ENCODE data around the gene DUXA.
"Not testable (repeated sequence)": the region's sequence is repeated elsewhere in the genome, so short reads cannot be mapped to it uniquely, and the experiment has no call there.

Gene DUXA

DNA sequence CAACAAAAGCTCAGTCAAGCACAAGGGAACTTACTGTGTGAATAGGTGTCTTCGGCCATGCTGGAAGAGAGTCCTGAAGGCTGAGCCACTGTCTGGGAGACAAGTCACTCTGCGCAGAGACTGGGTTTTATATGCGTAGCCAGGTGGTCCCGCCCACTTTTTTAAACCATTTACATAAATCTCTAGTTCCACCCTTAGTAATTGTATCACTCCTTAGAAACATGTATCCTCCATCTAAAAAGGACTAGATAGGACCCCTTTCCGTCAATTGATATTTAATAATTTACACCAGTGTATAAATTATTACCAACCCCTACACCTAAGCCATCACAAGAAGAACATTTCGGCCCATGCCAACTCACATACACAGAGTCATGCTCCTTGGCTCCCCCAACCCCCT, at the start of gene DUXA:
Gene DUXA (minus strand): TSS at position 101 of the 400 bp plus-strand sequence. CDS start 42 bp downstream, at position 59.
- DNase-seq: no peak

DNA sequence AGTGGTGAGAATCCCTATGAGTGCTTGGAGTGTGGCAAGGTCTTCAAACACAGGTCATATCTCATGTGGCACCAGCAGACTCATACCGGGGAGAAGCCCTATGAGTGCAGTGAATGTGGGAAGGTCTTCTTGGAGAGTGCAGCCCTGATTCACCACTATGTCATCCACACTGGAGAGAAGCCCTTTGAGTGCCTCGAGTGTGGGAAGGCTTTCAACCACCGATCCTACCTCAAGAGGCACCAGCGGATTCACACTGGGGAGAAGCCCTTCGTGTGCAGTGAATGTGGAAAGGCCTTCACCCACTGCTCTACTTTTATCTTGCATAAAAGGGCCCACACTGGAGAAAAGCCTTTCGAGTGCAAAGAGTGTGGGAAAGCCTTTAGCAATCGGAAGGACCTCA, 44.8 kb upstream of the DUXA start:
- no peak for DNase-seq

DNA sequence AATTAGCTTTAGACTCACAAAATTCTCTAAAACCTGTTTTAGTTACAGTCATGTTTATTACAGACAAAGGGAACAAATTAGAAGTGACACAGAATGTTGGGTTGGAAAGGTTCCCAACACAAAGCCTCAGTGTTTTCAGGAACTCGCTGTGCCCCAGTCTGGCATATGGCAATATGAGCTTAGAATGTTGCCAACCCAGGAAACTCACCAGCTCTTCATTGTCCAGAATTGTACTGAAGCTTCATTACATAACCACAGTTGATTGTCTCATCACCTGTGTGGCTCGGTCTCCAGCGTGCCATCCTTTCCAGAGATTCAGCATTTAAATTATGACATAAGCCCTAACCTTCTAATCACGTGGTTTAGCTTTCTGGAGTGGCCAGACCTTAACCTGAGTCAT, 43.1 kb upstream of the DUXA start:
- no peak for DNase-seq

DNA sequence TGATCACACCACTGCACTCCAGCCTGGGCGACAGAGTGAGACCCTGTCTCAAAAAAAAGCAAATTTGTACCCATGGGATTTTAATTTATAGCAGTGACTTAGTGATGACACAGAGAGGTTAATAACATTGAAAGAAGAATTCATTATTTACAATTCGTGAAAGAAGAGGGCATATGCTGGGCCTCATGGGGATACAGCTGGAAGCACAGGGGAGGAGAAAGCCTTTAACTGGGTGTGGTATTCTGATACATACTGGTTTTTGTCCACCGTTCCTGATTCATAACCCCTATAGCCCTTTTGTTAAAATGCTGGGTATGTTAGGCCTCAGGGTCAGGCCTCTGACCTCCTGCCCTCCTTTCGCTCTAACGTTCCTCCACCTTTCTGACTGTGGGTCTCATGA, 34.9 kb upstream of the DUXA start:
- DNase-seq: no peak

DNA sequence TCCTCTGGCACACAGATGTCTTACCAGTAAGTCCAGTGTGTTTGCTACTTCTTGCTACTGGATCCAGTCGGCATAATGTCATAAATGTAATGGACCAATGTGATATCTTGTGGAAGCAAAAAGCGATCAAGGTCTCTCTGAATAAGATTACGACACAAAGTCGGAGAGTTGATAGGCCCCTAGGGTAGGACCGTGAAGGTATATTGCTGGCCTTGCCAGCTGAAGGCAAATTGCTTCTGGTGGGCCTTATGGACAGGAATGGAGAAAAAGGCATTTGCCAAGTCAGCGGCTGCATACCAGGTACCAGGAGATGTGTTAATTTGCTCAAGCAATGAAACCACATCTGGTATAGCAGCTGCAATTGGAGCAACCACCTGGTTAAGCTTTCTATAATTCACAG, 30.6 kb upstream of the DUXA start:
- not testable (repeated sequence) for DNase-seq

DNA sequence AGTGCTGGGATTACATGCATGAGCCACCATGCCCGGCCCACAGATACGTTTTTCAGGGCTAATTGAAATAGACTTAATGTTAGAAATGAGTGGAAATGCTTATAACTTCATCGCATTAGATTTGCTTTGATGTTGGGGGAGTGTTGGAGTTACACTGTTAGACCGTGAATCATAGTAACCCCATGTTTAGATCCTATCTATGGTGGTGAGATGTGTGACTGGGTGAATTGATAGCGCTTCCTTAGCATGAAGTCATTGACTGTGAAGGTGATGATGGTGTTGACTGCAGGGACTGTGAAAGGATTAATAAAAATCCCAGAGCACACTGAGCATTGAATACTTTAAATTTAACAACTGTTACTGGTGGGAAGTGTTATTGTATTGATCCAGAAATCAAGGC, 25.7 kb upstream of the DUXA start:
- DNase-seq: no peak

DNA sequence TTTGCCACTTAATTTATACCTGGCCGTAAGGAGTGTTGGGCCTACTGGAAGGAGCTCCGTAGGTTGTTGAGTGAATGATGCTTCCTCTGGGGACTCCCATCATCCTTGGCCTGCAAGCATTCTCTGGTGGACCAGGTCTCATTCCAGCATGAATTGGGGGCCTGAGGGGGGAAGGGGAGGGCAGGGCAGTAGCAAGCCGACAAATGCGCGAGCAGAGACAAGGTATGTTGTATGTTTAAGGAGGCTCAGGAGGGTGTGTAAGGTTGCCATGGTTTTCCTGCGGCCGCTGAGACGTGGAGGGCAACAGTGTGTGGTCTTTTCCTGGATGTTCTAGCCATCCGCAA, 24.8 kb upstream of the DUXA start:
- no peak for DNase-seq

DNA sequence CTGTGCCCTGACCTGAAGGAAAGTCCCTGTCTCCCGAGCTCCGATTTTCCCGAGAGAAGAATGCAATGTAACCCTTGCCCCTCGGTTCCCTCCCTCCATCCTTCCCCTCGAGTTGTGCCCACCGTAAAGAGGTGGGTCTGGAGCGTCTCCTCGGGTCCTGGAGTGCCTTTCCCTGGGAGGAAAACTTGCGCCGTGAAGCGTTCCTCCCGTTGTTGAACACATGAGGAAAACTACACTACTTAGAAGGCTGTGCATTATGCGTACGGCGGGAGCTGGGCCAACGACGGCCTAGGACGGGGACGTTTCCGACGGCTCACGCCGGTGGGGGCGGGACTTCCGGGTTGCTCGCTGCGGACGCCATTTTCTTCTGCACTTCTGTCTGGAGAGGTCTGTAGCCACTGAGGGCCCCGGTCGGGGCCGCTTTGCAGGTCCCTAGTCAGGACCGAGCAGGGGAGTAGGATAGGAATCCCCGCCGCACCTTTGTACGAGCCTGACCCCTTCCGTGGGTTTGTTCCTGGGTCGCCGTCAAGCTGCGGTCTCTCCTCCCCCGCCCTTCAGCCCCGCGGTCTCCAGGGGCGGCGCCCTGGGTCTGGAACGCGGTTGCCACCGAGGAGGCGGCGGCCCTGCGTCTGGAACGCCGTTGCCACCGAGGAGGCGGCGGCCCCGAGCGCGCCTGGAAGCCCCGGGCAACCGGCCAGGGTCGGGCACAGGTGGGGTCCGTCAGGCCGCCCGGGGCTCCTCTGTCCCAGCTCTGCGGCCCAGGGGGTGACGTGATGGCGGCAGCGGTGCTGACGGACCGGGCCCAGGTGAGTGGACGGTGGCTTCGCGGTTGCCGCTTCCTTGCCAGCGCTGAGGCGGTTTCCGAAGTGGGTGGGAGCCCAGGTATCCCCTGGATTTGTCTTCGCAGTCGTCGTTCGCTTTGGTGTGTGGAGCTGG, 24.1 kb upstream of the DUXA start, which contains the start of gene ZNF264:
Gene ZNF264 (plus strand): TSS at position 360 of the 936 bp plus-strand sequence. CDS start 414 bp downstream, at position 774.
- DNase-seq: peak; percentile 2

DNA sequence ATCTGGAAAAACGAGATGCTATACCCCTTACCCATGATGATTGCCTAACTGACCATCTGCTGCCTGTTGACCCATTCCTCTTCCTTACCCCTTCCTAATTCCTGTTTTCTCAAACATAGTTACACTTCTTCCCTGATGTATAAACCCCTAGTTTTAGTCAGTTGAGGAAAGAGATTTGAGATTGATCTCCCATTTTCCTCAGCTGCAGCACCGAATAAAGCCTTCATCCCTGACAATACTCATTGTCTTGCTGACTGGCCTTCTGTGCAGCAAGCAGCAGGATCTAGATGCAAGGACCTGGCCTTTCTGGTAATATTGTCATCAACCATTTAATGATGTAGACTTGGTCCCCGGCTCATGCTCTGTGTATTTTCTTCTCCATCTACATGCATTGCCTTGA, 23.0 kb upstream of the DUXA start:
- no peak for DNase-seq

DNA sequence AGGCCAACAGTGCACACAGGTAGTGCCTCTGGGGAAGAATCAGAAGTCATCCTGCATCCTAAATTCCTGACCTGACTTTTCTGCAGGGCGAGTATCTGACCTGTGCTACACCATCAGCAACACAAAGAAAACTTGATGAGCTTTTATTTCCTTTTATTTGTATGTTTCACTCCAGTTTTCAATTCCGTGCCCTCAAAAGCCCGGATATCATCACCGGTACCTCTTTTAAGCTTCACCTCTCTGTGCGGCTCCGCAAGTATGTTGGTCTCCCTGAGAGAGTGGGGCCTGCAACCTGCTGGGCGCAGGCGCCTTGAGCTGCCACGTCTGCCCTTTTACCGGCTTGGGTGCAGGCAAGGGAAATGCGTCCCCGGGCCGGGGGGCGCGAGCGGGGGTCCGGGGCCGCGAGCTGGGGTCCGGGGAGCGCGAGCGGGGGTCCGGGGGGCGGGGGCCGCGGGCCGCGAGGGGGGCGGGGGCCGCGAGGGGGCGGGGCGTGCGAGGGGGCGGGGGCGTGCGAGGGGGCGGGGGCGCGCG, 4.3 kb upstream of the DUXA start:
- no peak for DNase-seq

DNA sequence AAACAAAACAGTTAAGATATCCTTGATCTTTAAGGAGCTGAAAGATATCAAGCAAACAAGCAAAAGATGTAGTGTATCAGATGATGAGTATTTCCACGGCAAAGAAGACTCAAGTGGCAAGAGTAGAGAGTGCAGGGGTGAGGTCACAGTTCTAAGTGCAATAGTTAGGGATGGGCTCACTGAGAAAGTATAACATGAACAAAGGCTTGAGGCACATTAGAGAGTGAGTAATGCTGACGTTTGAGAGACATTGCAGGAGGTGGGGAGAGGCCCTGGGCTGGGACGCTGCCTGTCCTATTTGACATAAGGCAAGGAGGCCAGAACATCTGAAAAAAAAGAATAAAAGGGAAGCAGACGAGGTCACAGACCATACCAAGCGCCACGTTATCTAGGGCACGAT, 1.4 kb downstream of the DUXA start:
- DNase-seq: no peak

DNA sequence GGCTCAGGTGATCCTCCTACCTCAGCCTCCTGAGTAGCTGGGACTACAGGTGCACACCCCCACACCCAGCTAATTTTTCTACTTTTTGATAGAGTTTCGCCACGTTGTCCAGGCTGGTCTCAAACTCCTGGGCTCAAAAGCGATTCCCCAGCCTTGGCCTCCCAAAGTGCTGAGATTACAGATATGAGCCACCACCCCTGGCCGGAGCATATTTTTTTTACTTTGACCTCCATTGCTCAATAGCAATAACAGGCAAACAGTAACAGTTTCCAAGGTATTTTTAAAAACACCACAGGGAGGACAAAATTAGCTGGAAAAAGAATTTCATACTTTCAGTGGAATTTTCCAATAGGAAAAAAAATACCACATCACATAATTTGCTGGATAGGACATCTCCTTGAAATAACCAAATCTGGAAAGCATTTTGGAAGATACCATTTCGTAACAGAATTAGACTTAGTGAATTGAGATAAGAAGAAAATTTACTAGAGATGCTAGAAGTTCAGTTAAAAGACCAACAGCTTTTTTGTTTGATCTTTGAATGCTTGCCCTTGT, 5.2 kb downstream of the DUXA start:
- DNase-seq: no peak

DNA sequence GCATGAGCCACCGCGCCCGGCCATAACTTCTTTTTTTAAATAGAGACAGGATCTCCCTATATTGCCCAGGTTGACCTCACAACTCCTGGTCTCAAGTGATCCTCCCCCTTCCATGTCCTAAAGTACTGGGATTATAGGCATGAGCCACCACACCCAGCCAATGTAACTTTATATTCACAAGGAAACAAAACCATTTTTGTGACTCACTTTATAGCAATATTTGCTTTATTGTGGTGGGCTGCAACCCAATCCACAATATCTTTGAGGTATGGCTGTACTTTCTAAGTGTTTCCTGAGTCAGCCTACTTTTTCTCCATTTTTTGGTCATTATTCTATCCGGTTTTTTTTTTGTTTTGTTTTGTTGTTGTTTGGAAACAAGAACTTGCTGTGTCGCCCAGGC, 14.4 kb downstream of the DUXA start:
- no peak for DNase-seq

DNA sequence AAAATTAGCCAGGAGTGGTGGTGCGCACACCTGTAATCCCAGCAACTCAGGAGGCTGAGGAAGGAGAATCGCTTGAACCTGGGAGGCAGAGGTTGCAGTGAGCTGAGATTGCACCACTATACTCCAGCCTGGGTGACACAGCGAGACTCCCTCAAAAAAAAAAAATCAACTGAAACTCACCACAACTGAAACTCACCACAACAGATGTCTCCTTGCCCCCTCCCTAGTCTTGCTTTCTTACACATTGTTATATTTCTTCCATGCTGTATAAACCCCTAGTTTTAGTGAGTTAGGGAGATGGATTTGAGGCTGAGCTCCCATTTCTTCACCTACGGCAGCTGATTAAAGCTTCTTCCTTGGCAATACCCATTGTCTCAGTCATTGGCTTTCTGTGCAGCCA, 25.6 kb downstream of the DUXA start:
- no peak for DNase-seq

DNA sequence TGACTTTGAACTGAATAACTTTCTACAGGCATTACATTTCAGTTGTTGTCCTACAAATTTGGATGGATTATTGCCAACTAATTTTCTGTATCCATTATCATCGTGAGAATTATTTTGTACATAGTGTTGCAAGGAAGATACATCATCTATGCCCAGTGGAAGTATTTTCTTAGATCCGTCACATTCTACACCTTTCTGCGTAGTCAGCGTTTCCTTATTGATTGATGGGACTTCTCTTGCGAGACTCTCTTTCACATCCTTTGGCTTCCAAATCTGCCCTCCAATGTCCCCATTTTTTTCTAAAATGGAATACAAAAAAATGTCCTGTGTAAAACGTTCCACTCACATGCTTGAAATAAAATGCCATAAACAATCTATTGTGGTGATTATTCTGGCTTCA, 31.5 kb downstream of the DUXA start:
- DNase-seq: no peak

DNA sequence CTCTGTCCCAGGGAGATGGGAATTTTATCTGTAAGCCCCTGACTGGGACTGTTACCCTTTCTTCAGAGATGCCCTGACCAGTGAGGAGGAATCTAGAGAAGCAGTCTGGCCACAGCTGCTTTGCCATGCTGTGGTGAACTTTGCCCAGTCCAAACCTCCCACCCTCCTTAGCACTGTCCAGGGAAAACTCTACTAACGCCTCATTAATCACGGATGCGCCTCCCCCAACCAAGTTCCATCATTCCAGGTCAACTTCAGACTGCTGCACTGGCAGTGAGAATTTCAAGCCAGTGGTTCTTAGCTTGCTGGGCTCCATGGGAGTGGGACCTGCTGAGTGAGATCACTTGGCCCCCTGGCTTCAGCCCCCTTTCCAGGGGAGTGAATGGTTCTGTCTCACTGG, 39.9 kb downstream of the DUXA start:
- not testable (repeated sequence) for DNase-seq

DNA sequence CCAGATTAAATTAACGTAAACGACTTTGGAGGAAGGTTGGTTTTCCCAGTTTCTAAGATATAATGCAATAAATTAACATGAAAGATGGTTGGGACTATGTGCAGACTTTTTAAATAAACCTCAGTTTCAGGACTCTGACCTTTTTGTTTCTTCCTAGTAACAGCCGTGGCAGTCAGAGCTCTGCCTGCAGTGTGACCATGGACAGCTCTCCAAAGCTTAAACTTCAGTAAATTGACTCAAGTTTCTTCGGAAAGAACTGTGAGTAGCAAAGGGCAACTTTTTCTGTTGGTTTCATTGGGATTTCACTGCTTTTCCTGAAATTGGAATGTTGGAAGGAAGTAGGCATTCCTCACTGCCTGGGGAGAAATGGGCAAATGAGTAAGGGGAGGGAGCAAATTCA, 43.4 kb downstream of the DUXA start:
- DNase-seq: no peak

DNA sequence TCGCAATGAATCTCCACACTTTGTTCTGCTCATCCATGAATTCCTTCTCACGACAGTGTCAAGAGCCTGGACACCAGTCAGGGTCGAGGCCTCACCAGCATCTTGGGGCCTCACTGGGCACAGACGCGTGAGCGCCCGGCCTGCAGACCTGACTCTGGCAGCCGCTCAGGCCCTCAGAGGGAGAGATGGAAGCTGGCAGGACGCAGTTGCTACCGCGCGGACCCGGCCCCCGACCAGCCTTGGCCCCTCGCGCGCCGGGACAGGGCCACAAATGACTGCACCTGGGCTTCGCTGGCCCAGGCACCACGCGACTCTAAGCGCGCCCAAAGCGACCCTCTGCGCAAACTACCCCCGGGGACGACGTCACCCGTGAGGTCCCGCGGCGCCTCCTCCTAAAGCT, 48.4 kb downstream of the DUXA start:
- no peak for DNase-seq

DNA sequence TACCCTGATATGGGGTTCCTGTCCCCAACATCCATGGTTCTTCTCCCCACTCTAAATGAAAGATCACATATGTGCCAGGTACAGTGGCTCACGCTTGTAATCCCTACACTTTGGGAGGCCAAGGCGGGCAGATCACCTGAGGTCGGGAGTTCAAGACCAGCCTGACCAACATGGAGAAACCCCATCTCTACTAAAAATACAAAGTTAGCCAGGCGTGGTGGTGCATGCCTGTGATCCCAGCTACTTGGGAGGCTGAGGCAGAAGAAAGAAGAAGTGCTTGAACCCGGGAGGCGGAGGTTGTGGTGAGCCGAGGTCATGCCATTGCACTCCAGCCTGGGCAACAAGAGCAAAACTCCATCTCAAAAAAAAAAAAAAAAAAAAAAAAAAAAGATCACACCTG, 53.8 kb downstream of the DUXA start:
- not testable (repeated sequence) for DNase-seq

DNA sequence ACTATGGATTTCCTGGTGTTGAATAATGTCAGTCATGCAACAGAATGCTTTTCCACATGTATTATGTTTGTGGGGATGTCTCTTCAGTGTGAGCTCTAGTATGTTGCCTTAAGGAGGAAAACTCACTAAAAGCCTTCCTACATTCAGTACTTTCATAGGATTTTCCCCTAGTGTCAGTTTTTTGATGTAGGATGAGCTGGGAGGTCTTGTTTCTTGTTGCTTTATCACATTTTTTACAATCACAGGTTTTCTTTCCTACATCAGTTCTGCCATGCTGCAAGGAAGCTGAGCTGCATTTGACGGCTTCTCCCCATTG, 56.0 kb downstream of the DUXA start:
- DNase-seq: no peak

DNA sequence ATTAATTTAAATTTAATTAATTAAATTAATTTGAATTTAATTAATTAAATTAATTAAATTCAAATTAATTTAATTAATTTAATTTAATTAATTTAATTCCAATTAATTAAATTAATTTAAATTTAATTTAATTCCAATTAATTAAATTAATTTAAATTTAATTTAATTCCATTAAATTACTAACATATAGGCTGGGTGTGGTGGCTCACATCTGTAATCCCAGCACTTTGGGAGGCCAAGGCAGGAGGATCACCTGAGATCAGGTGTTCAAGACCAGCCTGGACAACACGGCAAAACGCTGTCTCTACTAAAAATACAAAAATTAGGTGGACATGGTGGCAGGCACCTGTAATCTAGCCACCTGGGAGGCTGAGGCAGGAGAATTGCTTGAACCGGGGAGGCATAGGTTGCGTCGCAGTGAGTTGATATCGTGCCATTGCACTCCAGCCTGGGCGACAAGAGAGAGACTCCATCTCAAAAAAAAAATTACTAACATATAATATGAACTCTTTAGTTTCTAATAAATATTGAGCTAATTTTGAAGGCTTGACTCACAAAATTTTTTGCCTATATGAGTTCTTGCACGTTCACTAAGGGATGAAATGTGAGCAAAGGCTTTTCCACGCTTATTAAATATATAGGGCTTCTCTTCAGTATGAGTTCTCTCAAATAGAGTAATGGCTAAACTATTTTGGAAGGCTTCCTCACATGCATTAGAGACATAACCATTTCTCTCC, 56.5 kb downstream of the DUXA start:
- no peak for DNase-seq

DNA sequence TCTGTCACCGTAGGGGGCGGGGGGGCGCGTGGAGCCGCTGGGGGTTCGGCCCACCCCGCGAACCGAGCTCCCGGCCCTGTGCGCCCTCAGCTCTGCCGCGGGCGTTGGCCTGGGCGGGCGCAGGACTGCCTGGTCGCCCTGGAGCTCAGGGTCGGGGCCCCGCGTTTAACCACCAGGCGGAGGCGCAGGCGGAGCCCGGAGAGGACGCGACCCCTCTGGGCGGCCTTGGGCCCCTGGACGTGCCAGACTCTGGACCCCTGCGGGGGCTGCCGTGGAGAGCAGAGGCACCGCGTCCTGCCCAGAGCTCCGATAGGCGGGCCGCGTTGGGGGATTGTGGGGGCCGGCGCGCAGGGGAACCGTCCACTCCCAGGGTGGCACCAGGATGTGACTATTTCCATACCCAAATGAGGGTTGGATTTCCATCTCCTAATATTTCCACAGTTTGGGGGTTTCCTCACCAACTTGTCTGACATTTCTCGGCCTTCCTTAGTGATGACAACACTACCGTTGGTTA, 60.5 kb downstream of the DUXA start:
- no peak for DNase-seq

DNA sequence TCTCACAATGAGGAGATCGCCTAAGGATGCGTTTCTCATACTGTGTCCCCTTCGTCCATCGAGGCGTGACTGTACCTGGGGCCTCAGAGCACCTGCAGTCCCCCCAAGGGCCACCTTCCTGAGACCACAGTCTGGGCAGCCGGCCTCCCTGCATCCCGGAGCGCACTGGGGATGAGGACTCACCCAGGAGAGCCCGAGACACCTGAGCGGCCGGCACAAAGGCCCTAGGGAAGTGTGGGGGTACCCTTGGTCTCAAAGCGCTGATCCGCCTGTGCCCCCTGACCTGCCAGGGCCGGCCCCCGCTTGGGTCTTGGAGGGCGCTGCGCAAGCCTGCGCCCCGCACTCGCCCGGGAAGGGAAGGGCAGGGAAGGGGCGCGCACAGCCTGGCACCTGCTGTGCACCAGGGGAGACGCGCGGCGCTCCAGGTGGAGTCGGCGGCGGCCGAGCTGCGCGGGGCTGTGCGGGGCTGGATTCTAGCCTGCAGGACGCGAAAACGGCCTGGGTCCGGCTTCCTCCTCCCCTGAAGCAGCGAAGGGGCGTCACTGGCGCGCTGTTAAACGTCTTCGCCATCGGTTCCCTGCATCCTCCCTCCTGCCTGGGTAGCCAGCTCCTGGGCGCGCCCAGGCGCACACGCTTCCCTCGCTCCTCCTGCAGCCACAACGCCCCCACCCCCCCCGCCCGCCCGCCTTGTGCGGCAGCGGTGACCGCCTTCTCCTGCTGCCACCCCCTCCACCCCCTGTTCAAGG, 61.1 kb downstream of the DUXA start:
- DNase-seq: no peak
